Mesenchymal stem cell (in vitro differentiated cells and primary cell): Measurements from ENCODE around the gene NUP210.

Source experiments
- DNase-seq: peaks from one replicate; pipeline ENCODE4 v3.0.0-alpha.2; 2013
- H2AFZ ChIP-seq: one replicate; pipeline ENCODE4 v1.6.1; 2013; ENCODE audit warnings: low read depth, mild to moderate bottlenecking, control low read depth, inconsistent platforms, low read length, moderate library complexity
- H2AK5ac ChIP-seq: 2 replicates; pipeline ENCODE4 v1.6.1; 2013; ENCODE audit warnings: low read length, moderate library complexity, mild to moderate bottlenecking, inconsistent platforms; ENCODE audit not compliant: severe bottlenecking
- H2BK120ac ChIP-seq: one replicate; pipeline ENCODE4 v1.6.1; 2013; ENCODE audit warnings: low read depth, mild to moderate bottlenecking, inconsistent platforms, low read length, moderate library complexity
- H2BK12ac ChIP-seq, 2 experiments: one replicate each; pipeline ENCODE4 v1.6.1; 2013; ENCODE audit warnings: inconsistent platforms in 2 of 2, low read length in 2 of 2, mild to moderate bottlenecking in 2 of 2, moderate library complexity in 2 of 2, control low read depth in 1 of 2
- H2BK15ac ChIP-seq: one replicate; pipeline ENCODE4 v1.6.1; 2013; ENCODE audit warnings: mild to moderate bottlenecking, low read depth, inconsistent platforms; ENCODE audit not compliant: poor library complexity, severe bottlenecking
- H2BK5ac ChIP-seq: 2 replicates; pipeline ENCODE4 v1.6.1; 2013; ENCODE audit warnings: low read depth, mild to moderate bottlenecking, low read length, control low read depth, inconsistent platforms; ENCODE audit not compliant: poor library complexity, severe bottlenecking
- H3K14ac ChIP-seq, 2 experiments: one replicate each; pipeline ENCODE4 v1.6.1; 2013; ENCODE audit warnings: inconsistent platforms in 2 of 2, low read length in 2 of 2, control low read depth in 1 of 2, mild to moderate bottlenecking in 1 of 2, moderate library complexity in 1 of 2
- H3K18ac ChIP-seq, 2 experiments: one replicate each; pipeline ENCODE4 v1.6.1; 2013; ENCODE audit warnings: inconsistent platforms in 2 of 2, low read length in 2 of 2, control low read depth in 1 of 2, low read depth in 1 of 2, mild to moderate bottlenecking in 1 of 2
- H3K23ac ChIP-seq, 2 experiments: one replicate each; pipeline ENCODE4 v1.6.1; 2013; ENCODE audit warnings: inconsistent platforms in 2 of 2, low read length in 2 of 2, mild to moderate bottlenecking in 2 of 2, moderate library complexity in 2 of 2, control low read depth in 1 of 2
- H3K27ac ChIP-seq: 2 replicates; pipeline ENCODE4 v1.5.1; 2013; ENCODE audit warnings: mild to moderate bottlenecking, moderate library complexity, low read length, control low read depth, inconsistent platforms; ENCODE audit not compliant: poor library complexity, severe bottlenecking
- H3K27me3 ChIP-seq, 2 experiments: 2 replicates each; pipeline versions ENCODE4 v1.6.1 to v1.7.0; 2013; ENCODE audit warnings: low read length in 2 of 2, mild to moderate bottlenecking in 2 of 2, moderate library complexity in 2 of 2, control low read depth in 1 of 2, inconsistent platforms in 1 of 2; ENCODE audit not compliant: control insufficient read depth in 1 of 2, insufficient read depth in 1 of 2
- H3K36me3 ChIP-seq, 2 experiments: 2 replicates each; pipeline versions ENCODE4 v1.6.1 to v1.7.0; 2013; ENCODE audit warnings: low read length in 2 of 2, control low read depth in 1 of 2, inconsistent platforms in 1 of 2, low read depth in 1 of 2, mild to moderate bottlenecking in 1 of 2; ENCODE audit not compliant: insufficient read depth in 2 of 2, control insufficient read depth in 1 of 2
- H3K4ac ChIP-seq, 2 experiments: one replicate each; pipeline ENCODE4 v1.6.1; 2013; ENCODE audit warnings: inconsistent platforms in 2 of 2, low read length in 2 of 2, mild to moderate bottlenecking in 2 of 2, moderate library complexity in 2 of 2, control low read depth in 1 of 2, low read depth in 1 of 2
- H3K4me1 ChIP-seq: 2 replicates; pipeline ENCODE4 v1.6.1; 2013; ENCODE audit warnings: low read depth, low read length, control low read depth; ENCODE audit not compliant: control insufficient read depth, insufficient read depth
- H3K4me2 ChIP-seq: 2 replicates; pipeline ENCODE4 v1.6.1; 2013; ENCODE audit warnings: low read length, mild to moderate bottlenecking, inconsistent platforms; ENCODE audit not compliant: poor library complexity, severe bottlenecking
- H3K4me3 ChIP-seq, 2 experiments: 2 replicates each; pipeline versions ENCODE4 v1.5.1 to v1.7.0; 2013; ENCODE audit warnings: low read length in 2 of 2, mild to moderate bottlenecking in 2 of 2, control low read depth in 1 of 2, low read depth in 1 of 2; ENCODE audit not compliant: insufficient read depth in 1 of 2
- H3K79me1 ChIP-seq: replicated peaks from 2 replicates; pipeline ENCODE4 v1.6.1; 2013; ENCODE audit warnings: mild to moderate bottlenecking, control low read depth, low read length, inconsistent platforms; ENCODE audit not compliant: poor library complexity, severe bottlenecking
- H3K9ac ChIP-seq: 2 replicates; pipeline ENCODE4 v1.7.0; 2013; ENCODE audit warnings: mild to moderate bottlenecking, low read length, moderate library complexity
- H3K9me3 ChIP-seq: 2 replicates; pipeline ENCODE4 v1.7.0; 2013; ENCODE audit warnings: mild to moderate bottlenecking, low read length; ENCODE audit not compliant: control insufficient read depth
- H4K8ac ChIP-seq: one replicate; pipeline ENCODE4 v1.6.1; 2013; ENCODE audit warnings: inconsistent platforms, mild to moderate bottlenecking, low read length, moderate library complexity
- H4K91ac ChIP-seq: one replicate; pipeline ENCODE4 v1.6.1; 2013; ENCODE audit warnings: mild to moderate bottlenecking, low read length, inconsistent platforms
- WGBS: methylation state at CpG from one replicate; pipeline ENCODE4 v1.1.7; 2013; ENCODE audit warnings: mixed read lengths; 5-methylcytosine and 5-hydroxymethylcytosine counted together

Gene NUP210

GRCh38 chr3:13404626-13405452, 15.3 kb downstream of the NUP210 start:
- Histone ChIP-seq H3K36me3 (no peaks in the 10 kb centered on the region), H3K4ac (no peak overlapping the region), H4K8ac (no peak overlapping the region), H3K18ac (no peak overlapping the region), H2BK15ac (no peak overlapping the region), H3K9ac (no peak overlapping the region), H3K14ac (no peak overlapping the region), H3K4me3 (no peak overlapping the region), H3K27ac (no peak overlapping the region), H2BK12ac (no peak overlapping the region), H2BK5ac (no peak overlapping the region), H3K4me2 (no peak overlapping the region), H3K27me3 (peaks cover 0 to 9% of the 10 kb centered on the region in 2 experiments), H2BK120ac (no peak overlapping the region), H2AFZ (no peak overlapping the region), H3K9me3 (peaks cover 23% of the 10 kb centered on the region), H4K91ac (no peak overlapping the region), H3K23ac (no peak overlapping the region), H3K79me1 (no peaks in the 10 kb centered on the region), H2AK5ac (no peak overlapping the region), H3K4me1 (no peaks in the 10 kb centered on the region)
- WGBS, result 74% methylated on average over 9 of the region's 9 CpGs
- DNase-seq, result no peak

GRCh38 chr3:13403847-13404246, 16.3 kb downstream of the NUP210 start:
- Histone ChIP-seq H2AFZ (no peak overlapping the region), H3K27ac (no peak overlapping the region), H3K14ac (no peak overlapping the region), H4K91ac (no peak overlapping the region), H3K27me3 (peaks cover 0 to 9% of the 10 kb centered on the region in 2 experiments), H3K79me1 (no peaks in the 10 kb centered on the region), H2BK12ac (no peak overlapping the region), H2BK5ac (no peak overlapping the region), H3K4me1 (no peaks in the 10 kb centered on the region), H2BK15ac (no peak overlapping the region), H3K4ac (no peak overlapping the region), H3K9ac (no peak overlapping the region), H3K4me3 (no peak overlapping the region), H2AK5ac (no peak overlapping the region), H3K36me3 (no peaks in the 10 kb centered on the region), H3K4me2 (no peak overlapping the region), H3K9me3 (peaks cover 15% of the 10 kb centered on the region), H3K18ac (no peak overlapping the region), H2BK120ac (no peak overlapping the region), H3K23ac (no peak overlapping the region), H4K8ac (no peak overlapping the region)
- DNase-seq, result no peak
- 44% methylated on average over 4 of the region's 6 CpGs for WGBS

GRCh38 chr3:13403213-13403819, 16.8 kb downstream of the NUP210 start:
- H3K36me3 ChIP-seq, result no peaks in the 10 kb centered on the region
- H3K14ac ChIP-seq, result no peak overlapping the region
- H3K27me3 ChIP-seq, result peaks cover 0 to 9% of the 10 kb centered on the region in 2 experiments
- no peak overlapping the region for H2BK120ac ChIP-seq
- H3K4ac ChIP-seq, result no peak overlapping the region
- no peak overlapping the region for H3K18ac ChIP-seq
- no peak overlapping the region for H2AFZ ChIP-seq
- H4K91ac ChIP-seq, result no peak overlapping the region
- H2AK5ac ChIP-seq, result no peak overlapping the region
- H3K23ac ChIP-seq, result no peak overlapping the region
- no peaks in the 10 kb centered on the region for H3K4me1 ChIP-seq
- no peak overlapping the region for H2BK5ac ChIP-seq
- peaks cover 11% of the 10 kb centered on the region for H3K9me3 ChIP-seq
- H3K4me3 ChIP-seq, result no peak overlapping the region
- 78% methylated on average over 9 of the region's 9 CpGs for WGBS
- H3K27ac ChIP-seq, result no peak overlapping the region
- H2BK15ac ChIP-seq, result no peak overlapping the region
- H3K9ac ChIP-seq, result no peak overlapping the region
- no peak overlapping the region for H4K8ac ChIP-seq
- no peaks in the 10 kb centered on the region for H3K79me1 ChIP-seq
- H3K4me2 ChIP-seq, result no peak overlapping the region
- no peak for DNase-seq
- no peak overlapping the region for H2BK12ac ChIP-seq

- H2AK5ac ChIP-seq, result no peak overlapping the region
- no peaks in the 10 kb centered on the region for H3K36me3 ChIP-seq
- H4K8ac ChIP-seq, result no peak overlapping the region
- no peaks in the 10 kb centered on the region for H3K4me1 ChIP-seq
- no peaks in the 10 kb centered on the region for H3K79me1 ChIP-seq
- DNase-seq, result no peak
- no peak overlapping the region for H3K14ac ChIP-seq
- no peak overlapping the region for H3K4ac ChIP-seq
- no peak overlapping the region for H3K9ac ChIP-seq
- no peak overlapping the region for H2AFZ ChIP-seq
- no peak overlapping the region for H3K27ac ChIP-seq
- H3K9me3 ChIP-seq, result no peaks in the 10 kb centered on the region
- no peak overlapping the region for H3K23ac ChIP-seq
- H2BK5ac ChIP-seq, result no peak overlapping the region
- no peak overlapping the region for H4K91ac ChIP-seq
- 91% methylated on average over 7 of the region's 11 CpGs for WGBS
- H3K27me3 ChIP-seq, result peaks cover 0 to 14% of the 10 kb centered on the region in 2 experiments
- H3K4me2 ChIP-seq, result no peak overlapping the region
- H2BK120ac ChIP-seq, result no peak overlapping the region
- H3K4me3 ChIP-seq, result no peak overlapping the region
- no peak overlapping the region for H2BK12ac ChIP-seq
- no peak overlapping the region for H3K18ac ChIP-seq
- H2BK15ac ChIP-seq, result no peak overlapping the region
Measured at GRCh38 chr3:13401149-13401548, 19.0 kb downstream of the NUP210 start.
